GM12873 (cell line): ENCODE results near the gene LRMDA.

Source experiments
- CTCF ChIP-seq: IDR thresholded peaks from 2 replicates; pipeline ENCODE4 v1.5.1; 2012; ENCODE audit warnings: low read depth, mild to moderate bottlenecking, moderate library complexity, low read length, control low read depth; ENCODE audit not compliant: insufficient read depth; ENCODE audit errors: missing control alignments

Gene LRMDA

GRCh38 chr10:76179806-76180205 is 748.4 kb downstream of the LRMDA start:
- TF ChIP-seq CTCF, result no peak

DNA sequence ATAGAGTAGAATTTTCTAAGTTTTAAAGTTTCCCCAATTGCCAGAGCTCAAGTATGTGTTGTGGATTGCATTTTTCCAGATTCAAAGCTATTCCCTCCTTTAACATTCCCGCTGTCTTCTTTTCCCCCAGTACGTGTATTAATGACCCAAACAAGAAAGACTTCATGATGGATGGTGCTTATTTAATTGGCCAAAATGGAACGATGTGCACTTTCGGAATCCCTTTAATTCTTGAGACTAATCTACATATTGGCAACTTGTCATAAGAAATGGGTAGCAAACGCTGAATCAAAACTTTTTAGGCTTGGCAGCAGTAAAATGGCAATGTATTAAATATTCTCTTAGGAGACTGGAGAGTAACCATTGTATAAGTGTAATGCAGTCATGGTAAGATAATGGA is 753.2 kb downstream of the LRMDA start:
- no peak for TF ChIP-seq CTCF

GRCh38 chr10:76185471-76186301 is 754.3 kb downstream of the LRMDA start:
- TF ChIP-seq CTCF, result no peak

GRCh38 chr10:76188216-76188615 is 756.8 kb downstream of the LRMDA start:
- no peak for TF ChIP-seq CTCF

GRCh38 chr10:76190634-76191270 is 759.3 kb downstream of the LRMDA start:
- no peak for TF ChIP-seq CTCF

DNA sequence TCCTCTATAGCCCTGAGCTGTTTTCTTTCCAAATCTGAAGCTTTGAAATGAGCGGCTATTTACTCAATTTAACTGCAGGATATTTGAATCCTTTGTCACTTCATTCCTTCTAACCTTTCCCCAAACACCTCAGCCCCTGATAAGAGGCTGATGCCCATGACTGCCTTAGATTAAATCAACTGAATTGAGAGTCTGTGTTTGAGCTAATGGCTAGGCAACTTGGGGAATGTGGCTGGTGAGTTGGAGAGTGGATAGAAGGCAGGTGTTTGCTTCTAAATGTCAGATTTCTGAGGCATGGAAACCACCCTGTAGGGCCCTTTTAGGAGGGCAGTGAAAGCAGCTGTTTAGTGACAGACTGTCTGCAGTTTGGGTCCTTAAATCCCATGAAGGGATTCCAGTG is 759.9 kb downstream of the LRMDA start:
- no peak for TF ChIP-seq CTCF

GRCh38 chr10:76192151-76192550 is 760.7 kb downstream of the LRMDA start:
- no peak for TF ChIP-seq CTCF
